H1 (cell line): ENCODE results near the gene PDE4D. TPM values are rescaled to one million over a fixed set of nuclear protein-coding genes. Genes with fewer than 3 reads are reported as not detected.

Source experiments
- EP300 ChIP-seq, 2 experiments: IDR thresholded peaks; 1 replicate in 1 of 2; 2 replicates in 1 of 2; pipeline ENCODE4 v1.6.1; 2011 to 2012; ENCODE audit warnings: low read depth in 2 of 2, low read length in 2 of 2, mild to moderate bottlenecking in 2 of 2, borderline replicate concordance in 1 of 2, inconsistent platforms in 1 of 2, moderate library complexity in 1 of 2
- FOSL1 ChIP-seq: IDR thresholded peaks from 2 replicates; pipeline ENCODE4 v1.6.1; 2011; ENCODE audit warnings: mild to moderate bottlenecking, low read depth, low read length, moderate library complexity; ENCODE audit not compliant: insufficient read depth
- KDM5A ChIP-seq: fragments of 200-600 bp; IDR thresholded peaks from 2 replicates; pipeline ENCODE4 v1.7.1; 2012; ENCODE audit warnings: mild to moderate bottlenecking, low read length, inconsistent platforms, mixed read lengths
- TCF12 ChIP-seq: IDR thresholded peaks from 2 replicates; pipeline ENCODE4 v1.6.1; 2011; ENCODE audit warnings: low read depth, mild to moderate bottlenecking, low read length
- polyA plus RNA-seq, 7 experiments: library from polyadenylated mRNA; depleted of rRNA in 3 of 7; stranded (reverse) in 5 of 7; unstranded in 2 of 7; fragments of >200 nt in 5 of 7; fragments of 200-250 nt in 2 of 7; gene quantifications; 1 replicate in 5 of 7; 2 replicates in 1 of 7; 4 replicates in 1 of 7; pipeline versions ENCODE4 v1.2.1 to v1.2.3, GENCODE V29; 2011 to 2013; ENCODE audit warnings: missing spikeins in 2 of 7, mixed read lengths in 2 of 7
- total RNA-seq: library from RNA; stranded (reverse); fragmentation: NEBNext Ultra II Directional; extraction: Animal tissue kit (Norgen Biotek cat#: 25700); gene quantifications from 2 replicates; pipeline ENCODE4 v1.2.1, GENCODE V29; 2021
- TF ChIP-seq, protein P1 (sequence below): IDR thresholded peaks from 2 replicates; pipeline ENCODE4 v1.6.1; 2011; ENCODE audit warnings: low read depth, mild to moderate bottlenecking, low read length; ENCODE audit not compliant: insufficient read depth

The PDE4D gene
- total and polyA plus RNA-seq, 2 of the 8 experiments (the other 6 are each of a cell fraction or from before 2014, with no cell fraction given) = 2.3 to 3.7 TPM

DNA sequence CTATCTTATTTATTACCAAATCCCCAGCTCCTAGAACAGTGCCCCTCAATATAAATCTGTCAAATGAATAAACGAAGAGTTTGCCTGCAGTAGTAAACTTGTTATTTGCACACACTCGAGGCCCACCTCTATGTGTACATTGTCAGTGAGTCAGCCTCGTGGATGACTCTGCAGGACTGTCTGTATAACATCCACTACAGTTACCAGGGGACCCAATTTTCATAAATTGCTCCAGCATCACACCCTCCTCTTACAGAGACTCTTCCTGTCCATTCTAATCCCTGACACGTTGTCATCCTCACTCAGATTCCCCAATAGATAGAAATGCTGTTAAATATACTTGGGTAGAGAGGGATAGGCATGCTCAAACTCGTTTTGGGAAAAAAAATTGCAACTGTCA lies 832.1 kb downstream of the PDE4D start (continued):
- no peak for TF ChIP-seq TCF12
- TF ChIP-seq FOSL1 = no peak
- TF ChIP-seq, protein P1, sequence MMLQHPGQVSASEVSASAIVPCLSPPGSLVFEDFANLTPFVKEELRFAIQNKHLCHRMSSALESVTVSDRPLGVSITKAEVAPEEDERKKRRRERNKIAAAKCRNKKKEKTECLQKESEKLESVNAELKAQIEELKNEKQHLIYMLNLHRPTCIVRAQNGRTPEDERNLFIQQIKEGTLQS = no peak
- TF ChIP-seq KDM5A = no peak
- TF ChIP-seq EP300 (IDR thresholded peaks at IDR 0.05; ENCODE audit: borderline replicate concordance in 1 of 2, low read depth in 2 of 2, low read length in 2 of 2) = no peak
